WERI-Rb-1 (cell line): Measurements from ENCODE around the gene RGS1.

ENCODE experiments used
- DNase-seq: peaks from one replicate; pipeline ENCODE4 v3.0.0-alpha.2; 2020
- H3K27ac ChIP-seq: fragments of 250-450 bp; sonication (Bioruptor Pico); 2 replicates; pipeline ENCODE4 v1.5.1; 2020; ENCODE audit warnings: mild to moderate bottlenecking, moderate library complexity
- H3K27me3 ChIP-seq: fragments of 250-450 bp; sonication (Bioruptor Pico); 2 replicates; pipeline ENCODE4 v1.5.1; 2021; ENCODE audit warnings: mild to moderate bottlenecking, low read depth, moderate library complexity; ENCODE audit not compliant: insufficient read depth, severe bottlenecking
- H3K36me3 ChIP-seq: fragments of 250-450 bp; sonication (Bioruptor Pico); 2 replicates; pipeline ENCODE4 v1.5.1; 2020; ENCODE audit warnings: mild to moderate bottlenecking, moderate library complexity
- H3K4me3 ChIP-seq: 2 replicates; pipeline ENCODE4 v1.5.1; 2011; ENCODE audit warnings: low read depth, mild to moderate bottlenecking, control low read depth, low read length
- H3K9me3 ChIP-seq: fragments of 250-450 bp; sonication (Bioruptor Pico); 2 replicates; pipeline ENCODE4 v1.5.1; 2021; ENCODE audit warnings: mild to moderate bottlenecking, moderate library complexity; ENCODE audit not compliant: severe bottlenecking
- CTCF ChIP-seq: IDR thresholded peaks from 2 replicates; pipeline ENCODE4 v1.5.1; 2011; ENCODE audit warnings: low read depth, mild to moderate bottlenecking, control low read depth, inconsistent platforms, low read length

RGS1 gene

GRCh38 chr1:192575499-192576189 lies at the start of gene RGS1:
Gene RGS1, plus strand, starts transcription at chr1:192575773. Its CDS starts 20 bp downstream, at chr1:192575793.
- no peak within 1 kb of the TSS for H3K27ac ChIP-seq
- H3K4me3 ChIP-seq, result no peak within 1 kb of the TSS
- no peak for DNase-seq
- no peaks in the 10 kb centered on the region for H3K27me3 ChIP-seq
- H3K9me3 ChIP-seq, result no peaks in the 10 kb centered on the region
- TF ChIP-seq CTCF, result no peak
- no peaks in the 10 kb centered on the region for H3K36me3 ChIP-seq

GRCh38 chr1:192527111-192527795 lies 48.3 kb upstream of the RGS1 start:
- no peaks in the 10 kb centered on the region for H3K27me3 ChIP-seq
- H3K36me3 ChIP-seq, result no peaks in the 10 kb centered on the region
- no peaks in the 10 kb centered on the region for H3K9me3 ChIP-seq
- TF ChIP-seq CTCF, result no peak
- DNase-seq, result no peak
- H3K27ac ChIP-seq, result no peak overlapping the region
- no peak overlapping the region for H3K4me3 ChIP-seq

GRCh38 chr1:192527950-192528349 lies 47.6 kb upstream of the RGS1 start:
- Histone ChIP-seq H3K9me3 (no peaks in the 10 kb centered on the region), H3K27ac (no peak overlapping the region), H3K4me3 (no peak overlapping the region), H3K27me3 (no peaks in the 10 kb centered on the region), H3K36me3 (no peaks in the 10 kb centered on the region)
- DNase-seq, result no peak
- TF ChIP-seq CTCF, result no peak

GRCh38 chr1:192529031-192529755 lies 46.4 kb upstream of the RGS1 start:
- Histone ChIP-seq H3K27me3 (no peaks in the 10 kb centered on the region), H3K9me3 (no peaks in the 10 kb centered on the region), H3K4me3 (no peak overlapping the region), H3K36me3 (no peaks in the 10 kb centered on the region), H3K27ac (no peak overlapping the region)
- no peak for TF ChIP-seq CTCF
- no peak for DNase-seq

GRCh38 chr1:192529811-192530210 lies 45.8 kb upstream of the RGS1 start:
- no peaks in the 10 kb centered on the region for H3K9me3 ChIP-seq
- H3K27me3 ChIP-seq, result no peaks in the 10 kb centered on the region
- TF ChIP-seq CTCF, result no peak
- H3K4me3 ChIP-seq, result no peak overlapping the region
- no peaks in the 10 kb centered on the region for H3K36me3 ChIP-seq
- no peak for DNase-seq
- no peak overlapping the region for H3K27ac ChIP-seq
